GM18511 (cell line): ENCODE measurements around the gene RHBDL2.
"Not testable (repeated sequence)": the region's sequence is repeated elsewhere in the genome, so short reads cannot be mapped to it uniquely, and the experiment has no call there.

Source experiments
- ATAC-seq: cut with Tn5 transposase; IDR thresholded peaks from one replicate; pipeline ENCODE4 v1.9.1; 2021; ENCODE audit warnings: mild to moderate bottlenecking, moderate library complexity; ENCODE audit not compliant: unreplicated experiment

The RHBDL2 gene

GRCh38 chr1:38938722-38939260 is 2.8 kb downstream of the RHBDL2 start:
- no peak for ATAC-seq

DNA sequence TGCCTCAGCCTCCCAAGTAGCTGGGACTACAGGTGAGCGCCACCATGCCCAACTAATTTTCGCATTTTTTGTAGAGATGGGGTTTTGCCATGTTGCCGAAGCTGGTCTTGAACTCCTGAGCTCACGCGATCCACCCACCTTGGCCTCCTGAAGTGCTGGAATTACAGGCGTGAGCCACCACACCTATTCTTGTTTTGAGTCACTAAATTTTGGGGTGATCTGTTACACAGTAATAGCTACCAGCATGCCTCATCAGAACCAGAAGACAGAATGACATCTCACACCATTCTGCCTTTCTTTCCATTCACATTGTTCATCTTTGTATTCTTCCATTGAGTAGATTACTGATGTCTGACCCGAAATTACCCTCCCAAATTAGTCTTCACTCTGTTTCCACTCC is 9.1 kb downstream of the RHBDL2 start:
- ATAC-seq: no peak

DNA sequence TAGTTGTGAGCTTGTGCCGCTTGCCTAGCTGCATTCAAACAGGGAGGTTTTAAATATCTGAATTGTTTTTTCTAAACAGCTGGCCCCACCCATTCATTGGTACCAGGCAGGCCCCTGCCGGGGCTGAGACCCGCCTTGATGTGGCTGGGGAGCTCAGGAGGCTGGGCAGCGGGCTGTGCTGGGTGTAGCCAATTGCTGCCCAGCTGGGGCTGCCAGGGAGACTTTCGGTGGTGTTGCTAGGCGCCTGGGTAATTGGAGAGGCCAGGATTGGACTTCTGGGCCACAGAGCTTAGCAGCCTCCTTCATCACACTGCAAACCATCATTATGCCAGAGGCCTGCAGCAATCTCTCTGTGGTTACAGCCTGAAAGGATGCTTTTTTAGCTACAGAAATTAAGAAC is 12.2 kb downstream of the RHBDL2 start:
- no peak for ATAC-seq

GRCh38 chr1:38929054-38929453 is 12.6 kb downstream of the RHBDL2 start:
- ATAC-seq: no peak

DNA sequence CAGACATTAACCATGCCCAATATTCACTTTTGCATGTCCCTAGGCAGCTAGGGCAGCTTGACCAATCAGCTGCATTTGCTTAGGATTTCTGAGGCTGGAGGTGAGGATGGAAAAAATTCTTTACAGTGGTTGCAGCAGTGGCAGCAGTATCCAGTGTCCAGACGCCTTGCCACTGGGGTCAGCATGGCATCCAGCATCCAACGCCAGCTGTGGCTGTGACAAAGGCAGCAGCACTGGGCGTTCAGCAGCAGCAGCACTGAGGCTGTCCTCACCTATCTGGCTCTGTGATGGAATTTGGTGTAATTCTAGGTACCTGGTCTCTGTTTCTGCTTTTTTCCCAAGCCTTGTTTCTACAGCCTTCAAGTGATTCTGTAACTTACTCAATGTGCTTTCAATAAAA is 15.5 kb downstream of the RHBDL2 start:
- no peak for ATAC-seq

GRCh38 chr1:38925391-38925790 is 16.2 kb downstream of the RHBDL2 start:
- no peak for ATAC-seq

- ATAC-seq: no peak
Observed at GRCh38 chr1:38923607-38924006, 18.0 kb downstream of the RHBDL2 start.

GRCh38 chr1:38919130-38919529 is 22.5 kb downstream of the RHBDL2 start:
- ATAC-seq: no peak

- ATAC-seq: no peak
Observed at GRCh38 chr1:38918568-38918967, 23.1 kb downstream of the RHBDL2 start.

DNA sequence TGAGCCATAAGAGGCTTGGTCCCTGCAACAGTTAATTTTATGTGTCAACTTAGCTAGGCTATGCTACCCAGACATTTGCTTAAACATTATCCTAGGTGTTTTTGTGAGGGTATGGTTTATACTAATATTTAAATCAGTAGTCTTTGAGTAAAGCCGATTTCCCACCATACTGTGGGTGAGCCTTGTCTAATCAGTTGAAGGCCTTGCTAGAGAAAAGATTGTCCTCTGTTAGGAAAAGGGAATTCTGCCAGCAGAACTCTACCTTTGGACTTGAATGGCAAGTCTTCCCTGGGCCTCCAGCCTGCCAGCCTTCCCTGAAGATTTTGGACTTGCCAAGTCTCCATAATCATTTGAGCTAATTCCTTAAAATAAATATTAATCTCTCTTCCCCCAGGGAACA is 23.9 kb downstream of the RHBDL2 start:
- no peak for ATAC-seq

DNA sequence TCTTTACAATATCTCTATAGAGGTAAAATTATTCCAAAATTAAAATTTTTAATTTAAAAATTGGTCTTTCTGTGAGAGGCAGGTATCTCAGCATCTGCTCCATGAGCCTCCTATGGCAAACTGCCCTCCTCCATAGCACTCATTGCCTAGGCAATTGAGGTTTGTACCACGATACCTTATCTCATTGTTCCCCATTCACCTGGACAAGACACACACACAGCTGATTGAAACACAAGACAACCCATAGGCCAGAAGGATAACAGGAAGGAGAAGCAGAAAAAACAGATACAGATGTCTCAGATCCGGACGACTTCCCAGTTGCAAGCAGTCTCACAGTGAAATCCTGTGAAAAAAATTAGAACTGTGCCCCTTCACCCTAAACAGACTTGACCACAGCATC is 24.3 kb downstream of the RHBDL2 start:
- no peak for ATAC-seq

GRCh38 chr1:38915352-38915948 is 26.2 kb downstream of the RHBDL2 start:
- no peak for ATAC-seq

GRCh38 chr1:38914908-38915307 is 26.7 kb downstream of the RHBDL2 start:
- not testable (repeated sequence) for ATAC-seq

DNA sequence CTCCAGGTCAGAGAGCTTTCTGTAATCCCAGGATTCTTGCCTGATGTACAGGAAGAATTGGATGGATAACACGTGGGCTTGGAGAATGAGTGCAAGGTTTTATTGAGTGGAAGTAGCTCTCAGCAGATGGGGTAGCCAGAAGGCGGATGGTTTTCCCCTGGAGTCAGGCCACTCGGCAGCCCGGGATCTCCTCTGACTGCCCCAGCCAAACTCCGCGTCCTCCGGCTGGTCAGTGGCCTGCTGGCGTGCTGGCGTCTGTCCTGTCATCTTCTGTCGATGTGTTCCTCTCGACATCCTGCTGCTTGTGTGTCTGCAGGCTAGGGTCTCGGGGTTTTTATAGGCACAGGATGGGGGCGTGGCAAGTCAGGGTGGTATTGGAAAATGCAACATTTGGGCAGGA is 32.8 kb downstream of the RHBDL2 start:
- no peak for ATAC-seq

DNA sequence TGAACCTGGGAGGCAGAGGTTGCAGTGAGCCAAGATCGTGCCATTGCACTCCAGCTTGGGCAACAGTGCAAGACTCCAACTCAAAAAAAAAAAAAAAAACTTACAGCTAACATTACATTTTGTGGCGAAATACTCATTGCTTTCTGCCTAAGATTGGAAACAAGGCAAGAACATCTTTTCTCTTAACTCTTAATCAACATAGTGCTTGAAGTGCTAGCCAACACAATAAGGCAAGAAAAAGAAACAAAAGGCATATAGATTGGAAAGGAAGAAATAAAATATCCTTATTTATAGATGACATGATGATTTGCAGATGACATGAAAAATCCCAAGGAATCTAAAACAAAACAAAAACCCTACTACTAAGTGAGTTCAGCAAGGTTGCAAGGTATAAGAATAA is 35.6 kb downstream of the RHBDL2 start:
- no peak for ATAC-seq

DNA sequence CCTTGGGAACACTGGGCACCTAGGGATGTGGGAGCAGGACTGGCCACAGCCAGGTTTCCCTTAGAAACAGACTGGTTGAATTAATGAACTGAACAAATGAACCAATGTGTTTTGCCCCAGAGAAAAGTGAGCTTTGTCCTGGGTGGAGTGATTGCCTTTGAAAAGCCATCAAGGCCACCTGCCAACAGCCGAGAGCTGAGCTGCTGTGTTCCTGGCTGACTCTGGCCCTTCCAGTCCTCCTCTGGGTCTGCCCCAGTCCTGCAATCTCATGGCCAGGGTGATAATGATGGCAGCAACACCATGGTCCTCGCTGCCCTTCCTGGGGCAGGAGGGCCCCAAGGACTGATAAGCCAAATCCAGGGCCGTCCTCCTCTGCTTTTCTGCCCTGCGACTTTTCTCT is 42.1 kb downstream of the RHBDL2 start:
- ATAC-seq: no peak

GRCh38 chr1:38898653-38899230 is 42.9 kb downstream of the RHBDL2 start:
- no peak for ATAC-seq

DNA sequence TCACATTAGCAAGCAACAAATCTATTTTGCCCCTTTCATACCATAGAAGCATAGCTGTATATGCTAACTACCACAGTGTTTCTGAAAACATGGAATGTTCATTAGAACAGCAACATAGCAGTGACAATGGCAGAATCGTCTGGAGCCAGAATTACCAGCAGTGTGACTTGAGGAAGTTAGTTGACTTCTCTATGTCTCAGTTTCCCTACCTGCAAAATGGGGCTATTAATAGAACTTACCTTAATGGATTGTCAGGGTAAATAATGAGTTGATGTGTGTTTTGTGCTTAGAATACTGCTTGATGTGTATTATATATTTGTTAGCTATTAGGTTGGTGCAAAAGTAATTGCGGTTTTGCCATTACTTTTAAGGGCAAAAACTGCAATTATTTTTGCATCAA is 45.5 kb downstream of the RHBDL2 start:
- no peak for ATAC-seq

DNA sequence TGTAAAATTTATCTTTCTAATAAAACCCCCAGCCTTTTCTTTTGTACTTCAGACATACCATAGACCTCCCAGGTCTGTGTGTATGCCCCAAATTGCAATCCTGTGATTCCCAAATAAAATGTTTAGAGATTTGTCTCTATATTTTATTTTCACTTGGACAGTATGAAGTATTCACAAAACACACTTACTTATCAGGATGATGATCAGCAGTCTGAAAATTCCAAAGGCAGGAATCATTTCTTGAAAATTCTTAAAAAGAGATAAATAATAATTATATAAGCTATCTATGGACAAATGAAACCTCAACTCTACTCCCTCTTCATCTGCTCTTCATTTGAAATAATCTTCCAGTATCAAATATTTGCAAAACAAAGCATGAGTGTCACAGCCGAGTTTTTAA is 48.7 kb downstream of the RHBDL2 start:
- ATAC-seq: no peak

DNA sequence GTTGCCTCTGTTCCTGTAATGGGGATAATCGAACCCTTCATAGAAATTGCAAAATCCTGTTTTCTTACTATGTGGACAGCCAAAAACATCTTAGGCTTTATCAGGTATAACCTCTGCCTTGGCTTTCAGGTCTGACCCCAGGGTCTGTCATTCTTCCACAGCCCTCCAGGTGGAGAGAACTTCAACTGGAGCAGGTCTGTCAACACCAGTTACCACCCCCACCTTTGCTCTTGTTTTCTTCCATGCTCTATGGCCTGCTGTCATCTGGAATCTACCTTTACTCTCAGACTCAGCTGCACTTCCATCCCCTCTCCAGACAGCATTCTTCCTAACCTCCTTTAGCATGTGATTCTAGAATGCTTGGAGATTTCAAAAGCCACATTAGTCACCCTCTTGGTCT is 49.9 kb downstream of the RHBDL2 start:
- ATAC-seq: no peak

DNA sequence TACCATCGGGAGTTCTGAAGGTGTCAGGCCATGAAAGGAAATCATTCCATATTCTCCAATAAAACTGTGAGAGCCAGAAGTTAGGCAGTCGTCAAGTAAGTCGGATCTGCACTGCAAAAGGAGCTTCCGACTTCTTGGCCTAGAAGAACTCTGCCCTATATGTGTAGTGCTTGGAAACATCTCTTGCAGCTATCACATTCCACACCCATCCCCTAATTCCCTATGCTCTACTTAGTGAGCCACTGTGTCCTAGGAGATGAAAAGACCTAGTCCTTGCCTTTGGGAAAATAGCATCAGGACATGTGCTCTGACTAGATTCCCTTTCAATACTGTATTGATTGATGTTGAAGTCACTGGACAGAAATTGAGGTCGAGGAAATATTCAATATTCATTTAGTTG is 52.0 kb downstream of the RHBDL2 start:
- ATAC-seq: no peak

DNA sequence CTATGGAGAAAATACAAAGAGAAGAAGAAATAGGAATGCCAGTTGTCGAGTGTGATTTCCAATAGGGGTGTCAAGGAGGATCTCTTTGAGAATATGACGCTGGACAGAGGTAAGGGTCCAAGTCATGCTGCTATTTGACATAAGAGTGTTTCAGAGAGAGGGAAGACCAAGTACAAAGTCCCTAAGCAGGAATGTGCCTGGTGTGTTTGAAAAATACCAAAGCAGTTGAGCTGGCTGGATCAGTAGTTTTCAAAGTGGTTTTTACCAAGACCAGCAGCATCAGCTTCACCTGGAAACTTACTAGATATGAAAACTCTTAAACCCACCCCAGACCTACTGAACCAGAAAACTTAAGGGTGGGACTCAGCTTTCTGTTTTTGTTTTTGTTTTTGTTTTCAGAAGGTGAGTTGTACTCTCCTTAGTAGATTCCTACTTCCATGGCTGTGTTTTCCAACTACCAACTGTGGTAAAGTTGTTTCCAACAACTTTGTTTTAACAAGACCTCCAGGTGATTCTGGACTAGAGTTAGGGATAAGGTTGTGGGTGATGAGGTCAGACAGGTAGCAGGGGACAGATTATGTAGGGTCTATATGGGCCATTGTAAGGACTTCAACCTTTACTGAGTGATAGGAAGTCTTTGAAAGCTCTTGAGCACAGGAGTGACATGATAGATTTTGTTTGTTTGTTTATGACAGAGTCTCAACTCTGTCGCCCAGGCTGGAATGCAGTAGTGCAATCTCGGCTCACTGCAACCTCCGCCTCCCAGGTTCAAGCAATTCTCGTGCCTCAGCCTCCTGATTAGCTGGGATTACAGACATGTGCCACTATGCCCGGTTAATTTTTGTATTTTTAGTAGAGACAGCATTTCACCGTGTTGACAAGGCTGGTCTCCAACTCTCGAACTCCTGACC is 53.0 kb downstream of the RHBDL2 start:
- no peak for ATAC-seq
